Endothelial cell of umbilical vein (primary cell): ENCODE results near the gene WAC. TPM values are rescaled to one million over a fixed set of nuclear protein-coding genes. Genes with fewer than 3 reads are reported as not detected.

Experiments used
- BruUV-seq: library from RNA; stranded (reverse); fragments of 400-500 nt; replicated peaks from 2 replicates; lab custom pipeline; 2021; lab: Mats Ljungman, UMichigan
- CTCF ChIA-PET: fragments of 300-600, 350-600 bp; sonication (Branson Sonifier 250); formaldehyde crosslinking; loops from one replicate; lab custom pipeline; 2021; ENCODE audit warnings: antibody characterized with exemption, inconsistent platforms; lab: Charles Lee
- POLR2A ChIA-PET: fragments of 300-600, 350-600 bp; sonication (Branson Sonifier 250); formaldehyde crosslinking; loops from one replicate; lab custom pipeline; 2021; ENCODE audit warnings: antibody characterized with exemption, inconsistent platforms; lab: Charles Lee
- DNase-seq: peaks from one replicate; pipeline ENCODE4 v3.0.0-alpha.2; 2011; ENCODE audit warnings: low read depth, low spot score
- FAIRE-seq: peaks from 2 replicates; lab custom pipeline; 2011; peaks lifted over from hg19 to GRCh38; lab: Jason Lieb, UNC
- H2AFZ ChIP-seq: 2 replicates; pipeline ENCODE4 v1.6.0; 2012; ENCODE audit warnings: low read depth, low read length, control low read depth, inconsistent platforms
- H3K27ac ChIP-seq: 2 replicates; pipeline ENCODE4 v1.5.1; 2011; ENCODE audit warnings: low read depth, mild to moderate bottlenecking, control low read depth, low read length, moderate library complexity; ENCODE audit not compliant: insufficient read depth
- H3K27me3 ChIP-seq, 2 experiments: 2 replicates each; pipeline versions ENCODE4 v1.6.0 to v1.6.1; 2011; ENCODE audit warnings: low read length in 2 of 2, mixed read lengths in 1 of 2; ENCODE audit not compliant: control insufficient read depth in 2 of 2, insufficient read depth in 2 of 2
- H3K36me3 ChIP-seq, 2 experiments: 2 replicates in 1 of 2; 3 replicates in 1 of 2; pipeline ENCODE4 v1.5.1; 2011; ENCODE audit warnings: low read length in 2 of 2, mild to moderate bottlenecking in 1 of 2, moderate library complexity in 1 of 2; ENCODE audit not compliant: control insufficient read depth in 2 of 2, insufficient read depth in 2 of 2; ENCODE audit errors: extremely low read depth in 1 of 2
- H3K4me1 ChIP-seq: 3 replicates; pipeline ENCODE4 v1.5.1; 2011; ENCODE audit warnings: mild to moderate bottlenecking, low read length; ENCODE audit not compliant: control insufficient read depth, insufficient read depth; ENCODE audit errors: extremely low read depth
- H3K4me2 ChIP-seq: 2 replicates; pipeline ENCODE4 v1.6.1; 2011; ENCODE audit warnings: low read length, control low read depth, mixed read lengths; ENCODE audit not compliant: insufficient read depth
- H3K4me3 ChIP-seq, 3 experiments: fragments of 200-600 bp in 1 of 3; sonication (generic), shearing (Covaris generic) in 1 of 3; replicated peaks in 1 of 3; 2 replicates each; pipeline ENCODE4 v1.5.1; 2011 to 2016; ENCODE audit warnings: control low read depth in 3 of 3, low read length in 3 of 3, mild to moderate bottlenecking in 2 of 3, inconsistent platforms in 1 of 3, low read depth in 1 of 3, moderate library complexity in 1 of 3; ENCODE audit not compliant: insufficient read depth in 1 of 3
- H3K79me2 ChIP-seq: 2 replicates; pipeline ENCODE4 v1.6.0; 2012; ENCODE audit warnings: low read length, inconsistent platforms; ENCODE audit not compliant: control insufficient read depth, insufficient read depth
- H3K9ac ChIP-seq: replicated peaks from 2 replicates; pipeline ENCODE3; 2011; ENCODE audit warnings: low read length, control low read depth; ENCODE audit not compliant: insufficient read depth; ENCODE audit errors: extremely low read depth
- H3K9me1 ChIP-seq: replicated peaks from 3 replicates; pipeline ENCODE4 v1.6.0; 2011; ENCODE audit warnings: mild to moderate bottlenecking, low read length; ENCODE audit not compliant: control insufficient read depth, insufficient read depth; ENCODE audit errors: extremely low read depth
- H3K9me3 ChIP-seq: replicated peaks from 2 replicates; pipeline ENCODE4 v1.5.1; 2012; ENCODE audit warnings: low read length, inconsistent platforms; ENCODE audit not compliant: control insufficient read depth, insufficient read depth
- H4K20me1 ChIP-seq: replicated peaks from 2 replicates; pipeline ENCODE3; 2011; ENCODE audit warnings: mild to moderate bottlenecking, low read length; ENCODE audit not compliant: control insufficient read depth, insufficient read depth; ENCODE audit errors: extremely low read depth
- CTCF ChIP-seq, 2 donors: IDR thresholded peaks; 1 replicate in 1 of 2; 2 replicates in 1 of 2; pipeline ENCODE4 v1.5.1; 2011; ENCODE audit warnings: low read length in 2 of 2, mild to moderate bottlenecking in 2 of 2, moderate library complexity in 2 of 2, control low read depth in 1 of 2, inconsistent platforms in 1 of 2, low read depth in 1 of 2; ENCODE audit not compliant: insufficient read depth in 1 of 2; ENCODE audit errors: extremely low read depth in 1 of 2
- EZH2 ChIP-seq: IDR thresholded peaks from 2 replicates; pipeline ENCODE4 v1.6.1; 2012; ENCODE audit warnings: borderline replicate concordance, low read depth, mild to moderate bottlenecking, moderate library complexity, low read length, inconsistent platforms; ENCODE audit not compliant: severe bottlenecking
- FOS ChIP-seq: IDR thresholded peaks from 2 replicates; pipeline ENCODE4 v1.6.1; 2011; ENCODE audit warnings: mild to moderate bottlenecking, low read length, moderate library complexity, borderline replicate concordance; ENCODE audit not compliant: insufficient read depth
- GATA2 ChIP-seq: IDR thresholded peaks from 2 replicates; pipeline ENCODE4 v1.7.0; 2011; ENCODE audit warnings: low read depth, mild to moderate bottlenecking, moderate library complexity, mixed read lengths, low read length; ENCODE audit not compliant: insufficient read length, insufficient read depth
- JUN ChIP-seq: IDR thresholded peaks from 2 replicates; pipeline ENCODE4 v1.6.1; 2011; ENCODE audit warnings: borderline replicate concordance, low read depth; ENCODE audit not compliant: insufficient read length, insufficient read depth
- MYC ChIP-seq: IDR thresholded peaks from one replicate; pipeline ENCODE4 v1.6.1; 2011; ENCODE audit warnings: mild to moderate bottlenecking, low read depth, low read length
- POLR2A ChIP-seq: IDR thresholded peaks from 2 replicates; pipeline ENCODE4 v1.6.1; 2012; ENCODE audit warnings: low read depth, mild to moderate bottlenecking, control low read depth, low read length
- POLR2AphosphoS5 ChIP-seq: IDR thresholded peaks from 2 replicates; pipeline ENCODE4 v1.6.1; 2012; ENCODE audit warnings: low read depth, mild to moderate bottlenecking, control low read depth, low read length, moderate library complexity; ENCODE audit not compliant: insufficient read depth
- dilution Hi-C: fragments of 300-500 bp; cut with MboI; formaldehyde crosslinking; loops from one replicate; pipeline ENCODE4 v1.15.0; 2019; ENCODE audit warnings: low sequenced_read_pairs; ENCODE audit not compliant: extremely low pct_ligation_motif_present
- intact Hi-C: fragments of 100-400 bp; cut with micrococcal nuclease; formaldehyde crosslinking; loops from one replicate; pipeline ENCODE4 v1.10.0; 2022
- polyA plus RNA-seq, 4 experiments: library from polyadenylated mRNA; depleted of rRNA in 3 of 4; stranded (reverse) in 3 of 4; unstranded in 1 of 4; fragments of >200 nt; gene quantifications; 2 replicates each; pipeline versions ENCODE4 v1.2.1 to v1.2.3, GENCODE V29; 2011 to 2012; ENCODE audit warnings: missing spikeins in 1 of 4
- total RNA-seq: library from RNA; stranded (reverse); gene quantifications from 2 replicates; pipeline ENCODE4 v1.2.3, GENCODE V29; 2021

The WAC gene
- total and polyA plus RNA-seq, 2 donors (not counting 3 experiments of a cell fraction or from before 2014, with no cell fraction given) = 49.2 to 101 TPM

- peak; percentile 33 for DNase-seq
These were observed 55.0 kb downstream of the WAC start for GRCh38 chr10:28587970-28588290.

More at GRCh38 chr10:28587970-28588290, 55.0 kb downstream of the WAC start:
- POLR2A ChIA-PET = no interaction called here
- Histone ChIP-seq H4K20me1 (peaks cover 21% of the 10 kb centered on the region), H3K4me3 (no peak overlapping the region), H3K9ac (no peak overlapping the region), H3K9me1 (no peaks in the 10 kb centered on the region), H3K9me3 (no peaks in the 10 kb centered on the region), H3K27ac (no peak overlapping the region), H3K4me1 (peaks cover 9% of the 10 kb centered on the region), H2AFZ (no peak overlapping the region), H3K27me3 (no peaks in the 10 kb centered on the region), H3K36me3 (peaks cover 16 to 21% of the 10 kb centered on the region in 2 experiments), H3K79me2 (peaks cover 90% of the 10 kb centered on the region), H3K4me2 (no peak overlapping the region)
- CTCF ChIA-PET = interaction anchor here (1.0 to 1.9 kb wide), 2 partner anchors 16 to 30 kb away, joined by 3 to 4 read pairs; no protein-coding TSS in a partner anchor
- dilution Hi-C loops = no loop called here
- TF ChIP-seq JUN (no peak), POLR2A (no peak), GATA2 (no peak), FOS (no peak), EZH2 (no peak), CTCF (IDR thresholded peaks at IDR 0.05; ENCODE audit: extremely low read depth in 1 of 2, insufficient read depth in 1 of 2, low read depth in 1 of 2, low read length in 2 of 2) (no peak), POLR2AphosphoS5 (no peak), MYC (no peak)
- BruUV-seq = no TSS peak
- intact Hi-C loops = loop anchor here (5.0 kb wide), 1 partner anchor 156 kb away; no protein-coding TSS in a partner anchor
- FAIRE-seq = no peak
